Upper lobe of right lung (tissue), 1 donor: ENCODE data around the gene MEA1. TPM values are rescaled to one million over a fixed set of nuclear protein-coding genes. Genes with fewer than 3 reads are reported as not detected.

Experiments
- ATAC-seq: fragments of 200-7000 bp; cut with Tn5 transposase; one replicate; pipeline ENCODE4 v1.9.1; 2020; ENCODE audit warnings: mild to moderate bottlenecking, moderate library complexity
- DNase-seq: peaks from one replicate; pipeline ENCODE4 v3.0.0-alpha.2; 2020
- H3K27ac ChIP-seq: fragments of 200-600 bp; one replicate; pipeline ENCODE4 v1.8.0; 2022
- H3K27me3 ChIP-seq: fragments of 200-600 bp; one replicate; pipeline ENCODE4 v1.8.0; 2022; ENCODE audit warnings: mild to moderate bottlenecking
- H3K36me3 ChIP-seq: fragments of 200-600 bp; one replicate; pipeline ENCODE4 v1.8.0; 2022
- H3K4me1 ChIP-seq: fragments of 200-600 bp; one replicate; pipeline ENCODE4 v1.8.0; 2022
- H3K4me3 ChIP-seq: fragments of 200-600 bp; one replicate; pipeline ENCODE4 v1.8.0; 2022; ENCODE audit warnings: mild to moderate bottlenecking
- H3K9me3 ChIP-seq: fragments of 200-600 bp; one replicate; pipeline ENCODE4 v1.8.0; 2022
- CTCF ChIP-seq: fragments of 200-600 bp; IDR thresholded peaks from one replicate; pipeline ENCODE4 v1.8.0; 2022; ENCODE audit warnings: antibody characterized with exemption
- intact Hi-C: fragments of 100-400 bp; cut with DNase I; formaldehyde crosslinking; loops from one replicate; pipeline ENCODE4 v1.11.0; 2022
- total RNA-seq: library from RNA; stranded (reverse); fragmentation: NEBNext Ultra II Directional; extraction: Animal tissue kit (Norgen Biotek cat#: 25700); gene quantifications from one replicate; pipeline ENCODE4 v1.2.1, GENCODE V29; 2021
- donor health status: DM: no; HTN: yes; CAD: no; lungs with severe emphysema.

The MEA1 gene
- total RNA-seq, 1 donor from 2014 or later = 45.5 TPM

- intact Hi-C loops = no loop called here
- DNase-seq (no peak), ATAC-seq (no peak)
- Histone ChIP-seq H3K36me3 (peaks cover 76% of the 10 kb centered on the region), H3K27ac (no peak overlapping the region), H3K4me3 (no peak overlapping the region), H3K4me1 (no peaks in the 10 kb centered on the region), H3K27me3 (no peaks in the 10 kb centered on the region), H3K9me3 (no peaks in the 10 kb centered on the region)
- TF ChIP-seq CTCF = no peak
Measured at GRCh38 chr6:43036712-43037111, 23.0 kb upstream of the MEA1 start.

- no peak for TF ChIP-seq CTCF
- no peak for DNase-seq
- no peaks in the 10 kb centered on the region for H3K27me3 ChIP-seq
Measured at GRCh38 chr6:43035495-43036194, 21.9 kb upstream of the MEA1 start.

GRCh38 chr6:43034190-43034525 is 20.4 kb upstream of the MEA1 start:
- no peak for ATAC-seq
- H3K4me3 ChIP-seq = no peak overlapping the region
- no peak for TF ChIP-seq CTCF
- H3K4me1 ChIP-seq = no peaks in the 10 kb centered on the region
- H3K27ac ChIP-seq = no peak overlapping the region
- intact Hi-C loops = no loop called here
- peaks cover 80% of the 10 kb centered on the region for H3K36me3 ChIP-seq
- DNase-seq = no peak
- no peaks in the 10 kb centered on the region for H3K9me3 ChIP-seq
- no peaks in the 10 kb centered on the region for H3K27me3 ChIP-seq

More at GRCh38 chr6:43035495-43036194, 21.9 kb upstream of the MEA1 start:
- Histone ChIP-seq H3K9me3 (no peaks in the 10 kb centered on the region), H3K36me3 (peaks cover 81% of the 10 kb centered on the region), H3K4me3 (no peak overlapping the region), H3K4me1 (no peaks in the 10 kb centered on the region), H3K27ac (no peak overlapping the region)
- intact Hi-C loops = no loop called here
- peak; percentile 5 for ATAC-seq

GRCh38 chr6:43033496-43034189 is 19.9 kb upstream of the MEA1 start:
- ATAC-seq (no peak), DNase-seq (no peak)
- H3K27me3 ChIP-seq = no peaks in the 10 kb centered on the region
- peaks cover 80% of the 10 kb centered on the region for H3K36me3 ChIP-seq
- TF ChIP-seq CTCF = no peak
- H3K4me1 ChIP-seq = no peaks in the 10 kb centered on the region
- no peak overlapping the region for H3K27ac ChIP-seq
- no peak overlapping the region for H3K4me3 ChIP-seq
- no peaks in the 10 kb centered on the region for H3K9me3 ChIP-seq
- intact Hi-C loops = no loop called here

GRCh38 chr6:43032326-43032725 is 18.6 kb upstream of the MEA1 start:
- H3K9me3 ChIP-seq = no peaks in the 10 kb centered on the region
- ATAC-seq (no peak), DNase-seq (no peak)
- H3K27ac ChIP-seq = no peak overlapping the region
- TF ChIP-seq CTCF = no peak
- no peaks in the 10 kb centered on the region for H3K4me1 ChIP-seq
- H3K27me3 ChIP-seq = no peaks in the 10 kb centered on the region
- H3K36me3 ChIP-seq = peaks cover 79% of the 10 kb centered on the region
- no peak overlapping the region for H3K4me3 ChIP-seq
- intact Hi-C loops = no loop called here
